Nephron (organoid): ENCODE data around the gene PRKD1.

ENCODE experiments used
- H3K27ac Mint-ChIP-seq, 3 experiments: 2 replicates each; pipeline ENCODE4 v1.8.0; 2020; ENCODE audit warnings: mixed read lengths in 3 of 3, mild to moderate bottlenecking in 2 of 3, moderate library complexity in 1 of 3
- H3K27me3 Mint-ChIP-seq: 2 replicates; pipeline ENCODE4 v1.8.0; 2021; ENCODE audit warnings: low read depth, mild to moderate bottlenecking, moderate library complexity, mixed read lengths
- H3K36me3 Mint-ChIP-seq: 2 replicates; pipeline ENCODE4 v1.8.0; 2020; ENCODE audit warnings: low read depth, mixed read lengths
- H3K4me1 Mint-ChIP-seq: 2 replicates; pipeline ENCODE4 v1.8.0; 2020; ENCODE audit warnings: mixed read lengths
- H3K4me3 Mint-ChIP-seq, 3 experiments: 2 replicates each; pipeline ENCODE4 v1.8.0; 2020; ENCODE audit warnings: mild to moderate bottlenecking in 3 of 3, mixed read lengths in 3 of 3, moderate library complexity in 2 of 3
- H3K9me3 Mint-ChIP-seq: 2 replicates; pipeline ENCODE4 v1.8.0; 2020; ENCODE audit warnings: mixed read lengths
- TF ChIP-seq, protein P1 (sequence below), 3 experiments: fragments of 200-600 bp; sonication (generic); IDR thresholded peaks; one replicate each; pipeline ENCODE4 v1.5.0; 2021; ENCODE audit warnings: antibody characterized with exemption in 3 of 3; ENCODE audit not compliant: unreplicated experiment in 3 of 3

Gene PRKD1

DNA sequence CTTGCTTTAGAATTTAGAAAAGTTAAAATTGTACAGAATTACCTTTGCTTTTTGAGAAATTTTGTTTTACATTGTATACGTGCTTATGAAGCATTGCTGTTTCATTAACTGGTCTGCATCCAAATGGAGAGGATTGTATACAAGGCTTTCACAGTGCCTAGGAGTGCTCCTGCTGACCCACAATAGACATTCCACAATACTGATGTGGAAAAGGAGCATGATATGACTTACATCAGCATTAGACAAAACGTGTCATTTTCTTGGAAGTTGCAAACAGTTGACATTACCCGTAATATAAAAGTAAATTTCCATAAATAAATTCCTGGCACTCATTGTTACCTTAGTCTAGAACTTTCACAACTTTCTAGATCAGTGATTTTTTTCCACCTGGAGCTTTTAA is 1.9 kb downstream of the PRKD1 start:
- Mint-ChIP-seq H3K4me3 (peak overlapping the region; percentile 96 to 98 (median 98)), H3K9me3 (no peaks in the 10 kb centered on the region), H3K4me1 (peaks cover 27% of the 10 kb centered on the region), H3K27ac (peak overlapping the region in 2 of 3 experiments; percentile 12 to 63), H3K27me3 (peaks cover 5% of the 10 kb centered on the region), H3K36me3 (no peaks in the 10 kb centered on the region)
- TF ChIP-seq, protein P1, sequence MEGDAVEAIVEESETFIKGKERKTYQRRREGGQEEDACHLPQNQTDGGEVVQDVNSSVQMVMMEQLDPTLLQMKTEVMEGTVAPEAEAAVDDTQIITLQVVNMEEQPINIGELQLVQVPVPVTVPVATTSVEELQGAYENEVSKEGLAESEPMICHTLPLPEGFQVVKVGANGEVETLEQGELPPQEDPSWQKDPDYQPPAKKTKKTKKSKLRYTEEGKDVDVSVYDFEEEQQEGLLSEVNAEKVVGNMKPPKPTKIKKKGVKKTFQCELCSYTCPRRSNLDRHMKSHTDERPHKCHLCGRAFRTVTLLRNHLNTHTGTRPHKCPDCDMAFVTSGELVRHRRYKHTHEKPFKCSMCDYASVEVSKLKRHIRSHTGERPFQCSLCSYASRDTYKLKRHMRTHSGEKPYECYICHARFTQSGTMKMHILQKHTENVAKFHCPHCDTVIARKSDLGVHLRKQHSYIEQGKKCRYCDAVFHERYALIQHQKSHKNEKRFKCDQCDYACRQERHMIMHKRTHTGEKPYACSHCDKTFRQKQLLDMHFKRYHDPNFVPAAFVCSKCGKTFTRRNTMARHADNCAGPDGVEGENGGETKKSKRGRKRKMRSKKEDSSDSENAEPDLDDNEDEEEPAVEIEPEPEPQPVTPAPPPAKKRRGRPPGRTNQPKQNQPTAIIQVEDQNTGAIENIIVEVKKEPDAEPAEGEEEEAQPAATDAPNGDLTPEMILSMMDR (IDR thresholded peaks at IDR 0.05; ENCODE audit: unreplicated experiment in 3 of 3): no peak

DNA sequence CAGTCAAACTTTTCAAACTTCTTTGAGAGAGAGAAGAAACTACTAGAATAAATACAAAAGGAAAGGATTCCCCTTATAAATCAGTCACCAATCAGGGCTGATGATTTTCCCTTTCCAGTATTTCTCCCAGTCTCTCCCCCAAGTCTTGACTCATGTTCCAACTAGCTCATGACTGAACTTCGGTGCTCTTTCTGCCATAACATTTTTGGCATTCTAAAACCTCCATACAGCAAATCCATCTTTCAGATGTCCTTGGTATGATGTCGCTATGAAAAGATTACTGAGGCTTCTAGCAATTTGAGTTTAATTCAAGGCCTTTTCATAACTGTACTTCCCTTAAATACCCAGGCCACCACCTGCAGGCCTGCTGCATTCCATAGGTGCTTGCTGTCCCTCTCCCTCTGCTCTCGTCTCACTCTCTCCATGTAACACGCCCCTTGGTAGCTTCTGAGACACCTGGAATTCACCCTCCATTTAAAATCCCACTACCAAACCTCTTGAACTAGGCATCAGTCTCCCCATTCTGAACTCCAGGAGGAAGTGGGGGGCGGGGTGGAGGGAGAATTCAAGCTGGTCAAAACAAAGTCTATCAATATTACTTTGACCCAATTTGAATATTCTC is 2.4 kb downstream of the PRKD1 start:
- H3K36me3 Mint-ChIP-seq: no peaks in the 10 kb centered on the region
- H3K4me1 Mint-ChIP-seq: peaks cover 27% of the 10 kb centered on the region
- H3K27ac Mint-ChIP-seq: peak overlapping the region in 1 of 3 experiments; percentile 12
- no peaks in the 10 kb centered on the region for H3K9me3 Mint-ChIP-seq
- peaks cover 3% of the 10 kb centered on the region for H3K27me3 Mint-ChIP-seq
- TF ChIP-seq, protein P1 (IDR thresholded peaks at IDR 0.05; ENCODE audit: unreplicated experiment in 3 of 3): no peak
- peak overlapping the region; percentile 96 to 98 (median 98) for H3K4me3 Mint-ChIP-seq

DNA sequence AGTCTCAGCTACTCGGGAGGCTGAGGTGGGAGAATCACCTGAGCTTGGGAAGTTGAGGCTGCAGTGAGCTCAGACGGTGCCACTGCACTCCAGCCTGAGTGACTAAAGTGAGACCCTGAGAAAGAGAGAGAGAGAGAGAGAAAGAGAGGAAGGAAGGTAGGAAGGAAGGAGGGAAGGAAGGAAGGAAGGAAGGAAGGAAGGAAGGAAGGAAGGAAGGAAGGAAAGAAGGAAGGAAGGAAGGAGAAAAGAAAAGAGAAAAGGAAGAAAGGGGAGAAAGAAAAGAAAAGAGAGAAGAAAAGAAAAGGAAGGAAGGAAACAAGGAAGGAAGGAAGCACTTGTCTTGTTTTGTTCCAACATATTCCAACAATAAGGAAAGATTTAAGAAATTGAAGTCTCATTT is 7.8 kb downstream of the PRKD1 start:
- Mint-ChIP-seq H3K36me3 (no peaks in the 10 kb centered on the region), H3K4me3 (no peak overlapping the region), H3K9me3 (no peaks in the 10 kb centered on the region), H3K27ac (peak overlapping the region in 1 of 3 experiments; percentile 55), H3K27me3 (no peaks in the 10 kb centered on the region), H3K4me1 (peaks cover 10% of the 10 kb centered on the region)
- TF ChIP-seq, protein P1 (IDR thresholded peaks at IDR 0.05; ENCODE audit: unreplicated experiment in 3 of 3): no peak

DNA sequence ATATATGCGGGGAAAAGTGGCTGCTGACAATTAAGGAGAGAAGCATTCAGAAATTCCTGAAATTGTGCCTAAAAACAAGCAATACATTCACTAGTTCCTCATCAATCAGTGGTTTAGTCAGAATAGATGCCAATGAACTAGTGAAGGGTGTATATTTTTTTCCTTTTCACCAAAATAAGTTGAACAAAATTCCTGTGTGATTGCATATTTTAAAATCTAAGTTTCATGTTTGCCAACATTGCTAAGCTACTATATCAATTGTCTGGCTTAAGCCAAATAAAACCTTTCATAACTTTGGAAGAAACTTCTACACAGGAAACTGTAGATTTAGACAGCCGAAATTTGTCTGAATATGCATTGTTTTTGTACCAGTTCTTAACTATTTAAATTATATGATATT is 8.7 kb downstream of the PRKD1 start:
- Mint-ChIP-seq H3K9me3 (no peaks in the 10 kb centered on the region), H3K4me3 (no peak overlapping the region), H3K27ac (no peak overlapping the region), H3K36me3 (peaks cover 1% of the 10 kb centered on the region), H3K4me1 (peaks cover 4% of the 10 kb centered on the region), H3K27me3 (no peaks in the 10 kb centered on the region)
- TF ChIP-seq, protein P1 (IDR thresholded peaks at IDR 0.05; ENCODE audit: unreplicated experiment in 3 of 3): no peak

DNA sequence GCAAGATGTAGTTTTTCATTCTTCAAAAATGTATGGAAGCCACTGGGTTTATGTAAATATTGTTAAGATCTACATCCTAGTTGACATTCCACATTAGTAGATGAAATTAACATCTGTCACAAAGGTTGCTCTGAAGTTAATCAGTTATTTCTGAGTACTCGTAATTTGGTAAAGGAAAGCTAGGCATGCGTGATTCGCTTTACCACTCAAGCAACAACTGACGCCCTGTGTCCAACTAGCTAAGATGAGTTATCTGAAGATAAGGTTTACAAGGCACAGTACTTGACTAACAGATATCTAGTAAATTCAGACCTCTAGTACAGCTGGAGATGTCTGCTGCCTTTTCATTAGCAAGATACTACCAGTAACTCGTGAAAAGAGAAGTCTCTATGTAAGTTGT is 14.1 kb downstream of the PRKD1 start:
- Mint-ChIP-seq H3K4me3 (no peak overlapping the region), H3K9me3 (no peaks in the 10 kb centered on the region), H3K36me3 (peaks cover 4% of the 10 kb centered on the region), H3K27ac (peak overlapping the region; percentile 43 to 59 (median 53)), H3K27me3 (no peaks in the 10 kb centered on the region), H3K4me1 (peaks cover 17% of the 10 kb centered on the region)
- TF ChIP-seq, protein P1 (IDR thresholded peaks at IDR 0.05; ENCODE audit: unreplicated experiment in 3 of 3): no peak

DNA sequence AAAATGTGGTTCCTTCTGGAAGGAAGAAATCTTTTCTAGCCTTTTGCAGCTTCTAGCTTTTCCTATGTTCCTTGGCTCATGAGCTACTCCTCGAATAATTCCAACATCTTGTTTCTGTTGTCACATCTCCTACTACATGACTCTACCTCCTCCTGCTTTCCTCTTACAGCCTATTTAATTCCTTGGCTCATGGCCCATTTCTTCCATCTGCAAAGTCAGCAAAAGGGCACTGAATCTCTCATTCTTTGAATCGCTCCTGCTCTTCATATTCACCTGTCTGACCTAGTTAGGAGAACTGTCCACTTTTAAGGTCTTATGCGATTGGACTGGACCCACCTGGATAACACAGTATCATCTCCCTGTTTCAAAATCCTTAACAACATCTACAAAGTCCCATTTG is 15.8 kb downstream of the PRKD1 start:
- peaks cover 17% of the 10 kb centered on the region for H3K4me1 Mint-ChIP-seq
- no peaks in the 10 kb centered on the region for H3K9me3 Mint-ChIP-seq

More for the DNA sequence above, 15.8 kb downstream of the PRKD1 start:
- H3K36me3 Mint-ChIP-seq: peaks cover 4% of the 10 kb centered on the region
- H3K27me3 Mint-ChIP-seq: no peaks in the 10 kb centered on the region
- TF ChIP-seq, protein P1 (IDR thresholded peaks at IDR 0.05; ENCODE audit: unreplicated experiment in 3 of 3): no peak
- no peak overlapping the region for H3K4me3 Mint-ChIP-seq
- H3K27ac Mint-ChIP-seq: peak overlapping the region in 2 of 3 experiments; percentile 16 to 37
